Activated naive CD4-positive, alpha-beta T cell treated with anti-CD3 and anti-CD28 coated beads, Interleukin-2, amount 50 U/mL, for 72 hours (primary cell): Measurements from ENCODE around the gene ADGRB3. TPM values are rescaled to one million over a fixed set of nuclear protein-coding genes. Genes with fewer than 3 reads are reported as not detected.
"Not testable (repeated sequence)": the region's sequence is repeated elsewhere in the genome, so short reads cannot be mapped to it uniquely, and the experiment has no call there.

Experiments used
- ATAC-seq, 2 donors: fragments of 150-1000 bp; cut with Tn5 transposase; 2 replicates each; pipeline ENCODE4 v1.10.0; 2021; ENCODE audit warnings: mild to moderate bottlenecking in 2 of 2, moderate library complexity in 2 of 2
- DNase-seq, 2 donors: peaks; one replicate each; pipeline ENCODE4 v3.0.0; 2021 to 2022; ENCODE audit warnings: low spot score in 2 of 2
- H3K27ac Mint-ChIP-seq, 2 donors: one replicate each; pipeline ENCODE4 v1.8.0; 2022; ENCODE audit warnings: mild to moderate bottlenecking in 2 of 2, mixed read lengths in 2 of 2
- H3K36me3 Mint-ChIP-seq, 2 donors: one replicate each; pipeline ENCODE4 v1.8.0; 2022; ENCODE audit warnings: mixed read lengths in 2 of 2
- H3K9me3 Mint-ChIP-seq, 2 donors: one replicate each; pipeline ENCODE4 v1.8.0; 2022; ENCODE audit warnings: mixed read lengths in 2 of 2
- total RNA-seq, 2 donors: library from RNA; stranded (reverse); gene quantifications; one replicate each; pipeline ENCODE4 v1.2.3, GENCODE V29; 2022

ADGRB3 gene
- total RNA-seq, 2 donors from 2014 or later = not detected

DNA sequence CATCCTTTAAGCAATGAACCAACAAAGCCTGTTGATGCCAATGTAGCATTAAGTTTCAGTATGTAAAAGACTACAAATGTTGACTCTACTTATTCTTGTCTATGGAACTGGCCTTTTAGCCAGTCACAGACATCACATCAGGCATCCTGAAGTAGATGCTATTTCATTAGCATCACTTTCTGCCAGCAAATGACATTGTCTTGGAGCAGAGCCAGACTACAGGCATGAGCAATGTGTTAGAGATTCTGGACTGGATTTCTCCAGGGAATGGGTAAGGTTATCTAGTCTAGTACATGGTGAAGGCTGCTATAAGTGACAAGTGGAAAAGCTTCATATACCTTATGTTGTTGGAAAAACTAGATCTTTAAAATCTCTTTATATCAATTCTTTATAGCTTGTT lies 142.9 kb downstream of the ADGRB3 start:
- DNase-seq (no peak), ATAC-seq (no peak)
- Mint-ChIP-seq H3K36me3 (no peaks in the 10 kb centered on the region), H3K27ac (no peak overlapping the region), H3K9me3 (peaks cover 0 to 3% of the 10 kb centered on the region in 2 donors)

GRCh38 chr6:68778356-68779020 lies 143.4 kb downstream of the ADGRB3 start:
- ATAC-seq = no peak
- H3K36me3 Mint-ChIP-seq = no peaks in the 10 kb centered on the region

DNA sequence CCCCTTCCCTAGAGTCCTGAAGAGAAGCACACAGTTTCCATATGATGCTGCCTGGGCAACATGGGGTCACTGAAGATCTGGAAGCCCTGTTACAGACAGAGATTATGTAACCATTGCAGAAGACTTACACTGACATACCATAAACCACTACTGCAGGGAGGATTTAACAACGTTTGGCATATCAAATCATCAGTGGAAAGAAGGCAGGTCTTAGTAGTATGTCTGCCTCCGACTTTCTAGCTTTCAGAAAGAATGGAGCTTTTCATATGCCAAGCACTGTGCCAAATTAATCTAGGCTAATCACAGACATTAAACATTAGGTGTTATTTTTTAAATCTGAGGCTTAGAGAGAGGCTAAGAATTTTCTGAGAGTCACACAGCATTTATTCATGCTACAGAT lies 144.3 kb downstream of the ADGRB3 start:
- Mint-ChIP-seq H3K36me3 (no peaks in the 10 kb centered on the region), H3K9me3 (no peaks in the 10 kb centered on the region), H3K27ac (no peak overlapping the region)
- DNase-seq = no peak
- ATAC-seq = no peak

More at GRCh38 chr6:68778356-68779020, 143.4 kb downstream of the ADGRB3 start:
- Mint-ChIP-seq H3K9me3 (peaks cover 0 to 2% of the 10 kb centered on the region in 2 donors), H3K27ac (no peak overlapping the region)
- no peak for DNase-seq

GRCh38 chr6:68790128-68790527 lies 155.0 kb downstream of the ADGRB3 start:
- not testable (repeated sequence) for H3K36me3 Mint-ChIP-seq, ATAC-seq, H3K9me3 Mint-ChIP-seq, DNase-seq, H3K27ac Mint-ChIP-seq

GRCh38 chr6:68814976-68815375 lies 179.9 kb downstream of the ADGRB3 start:
- not testable (repeated sequence) for H3K27ac Mint-ChIP-seq, ATAC-seq, DNase-seq, H3K36me3 Mint-ChIP-seq
- H3K9me3 Mint-ChIP-seq = peaks cover 4 to 11% of the 10 kb centered on the region in 2 donors

- DNase-seq = no peak
- H3K9me3 Mint-ChIP-seq = peaks cover 14 to 16% of the 10 kb centered on the region in 2 donors
- no peak for ATAC-seq
- H3K36me3 Mint-ChIP-seq = no peaks in the 10 kb centered on the region
- no peak overlapping the region for H3K27ac Mint-ChIP-seq
These were observed 191.4 kb downstream of the ADGRB3 start for GRCh38 chr6:68826501-68826900.

DNA sequence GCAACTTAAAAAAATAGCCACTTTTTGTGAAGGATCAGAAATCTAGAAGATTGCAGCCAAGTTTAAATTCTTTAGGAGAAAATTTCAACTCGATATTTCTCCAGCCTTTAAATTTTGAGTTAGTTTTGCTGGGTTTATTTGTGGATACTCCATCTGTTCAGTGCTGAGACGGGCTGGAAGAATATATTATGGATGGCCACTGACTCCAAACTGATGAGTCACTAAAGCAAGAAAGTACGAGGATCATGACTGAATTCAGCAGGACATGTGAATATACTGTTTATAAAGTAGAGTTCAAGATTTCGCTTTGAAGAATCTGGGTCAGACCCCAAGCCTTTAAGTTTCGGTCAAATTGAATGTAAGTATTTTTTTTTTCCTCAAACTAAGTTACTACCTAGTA lies 199.5 kb downstream of the ADGRB3 start:
- no peaks in the 10 kb centered on the region for H3K36me3 Mint-ChIP-seq
- peaks cover 8 to 17% of the 10 kb centered on the region in 2 donors for H3K9me3 Mint-ChIP-seq
- ATAC-seq (no peak), DNase-seq (no peak)
- no peak overlapping the region for H3K27ac Mint-ChIP-seq

DNA sequence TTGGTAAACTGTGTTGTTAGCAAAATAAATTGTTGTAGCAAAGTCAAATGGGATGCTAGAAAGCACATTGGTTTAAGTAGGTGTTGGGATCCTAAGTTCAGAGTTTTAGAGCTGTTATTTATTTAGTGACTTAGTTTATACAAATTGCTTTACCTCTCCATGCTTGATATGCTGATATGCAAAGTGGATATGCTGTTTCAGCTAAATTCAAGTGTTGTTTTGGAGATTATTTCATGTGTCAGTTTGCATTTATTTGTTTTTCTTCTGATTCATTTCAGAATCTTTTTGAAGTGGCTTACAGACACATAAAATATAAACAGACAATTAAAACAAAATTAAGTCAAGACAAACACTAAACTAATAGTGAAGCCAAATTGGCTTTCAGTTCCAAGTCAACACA lies 203.5 kb downstream of the ADGRB3 start:
- H3K36me3 Mint-ChIP-seq = no peaks in the 10 kb centered on the region
- H3K27ac Mint-ChIP-seq = no peak overlapping the region
- H3K9me3 Mint-ChIP-seq = peaks cover 8 to 26% of the 10 kb centered on the region in 2 donors
- DNase-seq = no peak
- no peak for ATAC-seq

GRCh38 chr6:68852791-68853190 lies 217.7 kb downstream of the ADGRB3 start:
- Mint-ChIP-seq H3K9me3 (peaks cover 9 to 15% of the 10 kb centered on the region in 2 donors), H3K27ac (no peak overlapping the region), H3K36me3 (peaks cover 0 to 4% of the 10 kb centered on the region in 2 donors)
- DNase-seq = no peak
- ATAC-seq = no peak

- peaks cover 5 to 7% of the 10 kb centered on the region in 2 donors for H3K36me3 Mint-ChIP-seq
- ATAC-seq (no peak), DNase-seq (no peak)
- H3K27ac Mint-ChIP-seq = no peak overlapping the region
- H3K9me3 Mint-ChIP-seq = peaks cover 24 to 26% of the 10 kb centered on the region in 2 donors
These were observed 224.2 kb downstream of the ADGRB3 start for GRCh38 chr6:68859233-68859632.

DNA sequence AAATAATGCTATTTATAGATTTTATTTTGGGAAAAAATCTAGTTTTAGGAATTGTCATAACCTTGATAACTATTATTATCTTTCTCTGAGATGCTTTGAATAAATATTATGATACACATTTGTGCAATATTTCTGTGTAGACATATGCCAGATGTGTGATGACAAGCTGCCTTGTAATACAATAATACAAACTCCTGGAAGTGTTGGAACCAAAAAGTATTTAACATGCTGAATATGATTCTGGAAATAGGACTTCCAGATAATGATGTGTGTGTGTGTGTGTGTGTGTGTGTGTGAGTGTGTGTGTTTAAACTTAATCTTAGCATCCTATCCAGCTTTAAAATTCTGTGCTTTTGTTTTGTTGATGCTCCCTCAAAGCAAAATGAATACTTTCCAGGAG lies 233.6 kb downstream of the ADGRB3 start:
- H3K36me3 Mint-ChIP-seq = peaks cover 0 to 10% of the 10 kb centered on the region in 2 donors
- no peak for ATAC-seq

DNA sequence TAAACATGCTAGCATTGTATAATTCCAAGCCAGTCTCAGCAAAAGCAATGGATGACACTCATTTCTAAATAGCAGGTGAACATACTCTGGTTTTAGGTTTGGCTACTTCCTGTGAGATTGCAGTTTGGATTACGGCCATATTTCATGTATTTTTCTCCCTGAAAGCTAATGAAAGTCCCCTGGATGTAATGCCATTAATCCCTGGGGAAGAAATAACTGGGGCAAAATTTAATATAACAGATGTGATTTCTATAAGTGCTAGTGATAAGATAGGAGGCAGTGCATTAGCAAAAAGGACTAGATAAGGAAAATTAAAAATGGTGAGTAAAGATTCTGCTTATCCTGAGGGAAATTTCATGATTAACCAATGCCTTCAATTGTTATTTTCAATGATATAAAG lies 238.2 kb downstream of the ADGRB3 start:
- DNase-seq = no peak
- no peaks in the 10 kb centered on the region for H3K9me3 Mint-ChIP-seq
- H3K36me3 Mint-ChIP-seq = no peaks in the 10 kb centered on the region
- H3K27ac Mint-ChIP-seq = no peak overlapping the region
- no peak for ATAC-seq

More for the DNA sequence above, 233.6 kb downstream of the ADGRB3 start:
- no peak for DNase-seq
- Mint-ChIP-seq H3K27ac (no peak overlapping the region), H3K9me3 (peaks cover 11 to 13% of the 10 kb centered on the region in 2 donors)

DNA sequence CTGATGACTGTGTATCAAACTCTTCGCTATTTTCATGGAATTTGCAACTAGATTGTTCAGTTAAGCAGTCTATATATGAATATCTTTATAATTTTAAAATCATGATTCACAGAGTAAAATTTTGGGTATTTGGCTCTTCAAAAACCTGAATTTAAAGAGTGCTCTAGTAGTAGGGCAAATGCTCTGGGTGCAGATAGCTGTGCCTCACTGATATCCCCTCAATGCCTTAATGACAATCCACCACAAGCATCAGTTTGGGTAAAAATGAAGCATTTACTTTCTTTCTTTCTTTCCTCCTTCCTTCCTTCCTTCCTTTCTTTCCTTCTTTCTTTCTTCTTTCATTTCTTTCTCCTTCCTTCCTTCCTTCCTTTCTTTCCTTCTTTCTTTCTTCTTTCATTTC lies 239.7 kb downstream of the ADGRB3 start:
- ATAC-seq (no peak), DNase-seq (no peak)
- Mint-ChIP-seq H3K36me3 (no peaks in the 10 kb centered on the region), H3K9me3 (no peaks in the 10 kb centered on the region), H3K27ac (no peak overlapping the region)

- no peak for ATAC-seq
- Mint-ChIP-seq H3K36me3 (no peaks in the 10 kb centered on the region), H3K9me3 (no peaks in the 10 kb centered on the region), H3K27ac (no peak overlapping the region)
- DNase-seq = no peak
These were observed 240.3 kb downstream of the ADGRB3 start for GRCh38 chr6:68875403-68875802.

DNA sequence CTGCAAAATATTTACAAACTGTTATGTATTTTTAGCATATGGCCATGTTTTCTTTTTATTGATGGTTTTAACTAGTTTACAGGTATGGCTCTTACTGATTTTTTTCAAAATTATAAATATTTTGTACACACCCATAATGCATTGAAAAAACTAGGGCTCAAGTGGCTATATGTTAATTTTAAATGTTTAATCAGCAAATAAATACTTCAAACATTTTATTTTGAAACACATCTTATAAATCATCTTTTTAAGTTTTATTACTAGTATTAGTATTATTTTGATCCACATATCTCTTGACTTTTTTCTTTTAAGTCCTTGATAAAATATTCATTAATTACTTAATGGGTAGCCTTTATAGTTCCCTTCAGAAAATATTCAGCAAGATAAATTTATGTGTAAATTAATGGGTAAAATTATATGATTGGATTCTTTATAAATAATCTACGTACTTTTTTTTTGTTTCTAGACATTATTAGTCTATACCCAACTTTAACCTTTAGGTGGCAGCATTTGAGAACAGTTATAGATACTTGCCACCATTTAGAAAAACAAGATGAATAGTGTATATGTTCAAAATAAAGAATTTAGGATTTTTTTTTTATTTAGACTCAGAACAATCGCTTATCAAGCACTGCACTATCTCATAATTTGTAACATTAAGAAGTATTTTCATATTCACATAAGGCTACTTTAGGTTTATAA lies 241.9 kb downstream of the ADGRB3 start:
- DNase-seq (no peak), ATAC-seq (no peak)
- Mint-ChIP-seq H3K36me3 (no peaks in the 10 kb centered on the region), H3K9me3 (no peaks in the 10 kb centered on the region), H3K27ac (no peak overlapping the region)

DNA sequence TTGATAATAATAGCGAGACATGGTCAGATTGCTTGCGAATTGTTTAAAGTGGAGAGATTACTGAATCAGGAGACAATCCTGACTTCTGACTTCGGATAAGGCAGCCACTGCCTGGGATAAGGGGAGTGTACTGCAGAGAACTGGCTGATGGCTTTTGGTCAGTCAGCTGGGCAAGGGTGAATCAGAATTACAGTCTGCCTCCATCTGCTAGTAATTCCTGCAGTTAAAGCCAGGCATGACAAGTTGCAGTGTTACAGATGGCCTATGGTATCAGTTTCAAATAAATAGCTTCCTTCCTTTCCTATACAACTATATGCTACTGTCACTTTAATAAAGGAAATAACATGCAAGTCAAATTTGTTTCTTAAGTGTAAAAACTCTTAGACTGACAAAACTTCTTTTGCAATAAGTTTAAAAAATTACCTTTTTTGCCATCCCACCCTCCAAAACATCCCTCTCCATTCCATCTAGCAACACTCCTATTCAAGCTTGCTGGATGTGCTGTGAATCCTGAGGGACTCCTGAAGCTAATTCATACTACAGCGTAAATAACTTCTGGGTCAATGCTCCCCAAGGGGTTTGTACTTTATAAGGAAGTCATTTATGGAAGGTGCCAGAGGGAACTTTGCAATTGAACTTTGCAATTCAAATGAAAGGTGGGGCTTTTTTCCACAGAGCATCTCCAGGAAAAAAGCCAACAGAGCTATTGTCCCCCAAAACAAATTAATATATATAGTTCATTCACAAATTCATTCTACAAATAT lies 245.2 kb downstream of the ADGRB3 start:
- Mint-ChIP-seq H3K9me3 (peaks cover 0 to 6% of the 10 kb centered on the region in 2 donors), H3K36me3 (no peaks in the 10 kb centered on the region), H3K27ac (no peak overlapping the region)
- DNase-seq (no peak), ATAC-seq (no peak)

GRCh38 chr6:68883325-68883724 lies 248.2 kb downstream of the ADGRB3 start:
- H3K27ac Mint-ChIP-seq, H3K36me3 Mint-ChIP-seq, DNase-seq, H3K9me3 Mint-ChIP-seq, ATAC-seq: not testable (repeated sequence)
